DOHH2 (cell line): ENCODE results near the gene PAGR1.

Experiments used
- H3F3A ChIP-seq: fragments of 200-600 bp; sonication (generic), shearing (Covaris generic); 2 replicates; pipeline ENCODE4 v1.6.0; 2016; ENCODE audit warnings: antibody characterized with exemption, mild to moderate bottlenecking; ENCODE audit not compliant: control insufficient read depth, insufficient read depth
- H3K27ac ChIP-seq: fragments of 200-600 bp; sonication (generic); 2 replicates; pipeline ENCODE4 v1.5.1; 2014; ENCODE audit warnings: low read depth, mild to moderate bottlenecking, low read length, moderate library complexity
- H3K27me3 ChIP-seq: fragments of 200-600 bp; sonication (generic); 2 replicates; pipeline ENCODE4 v1.6.1; 2014; ENCODE audit warnings: mild to moderate bottlenecking, low read length, mixed read lengths; ENCODE audit not compliant: control insufficient read depth
- H3K36me3 ChIP-seq: fragments of 200-600 bp; sonication (generic); 2 replicates; pipeline ENCODE4 v1.6.1; 2014; ENCODE audit warnings: mild to moderate bottlenecking, low read length, moderate library complexity, mixed read lengths; ENCODE audit not compliant: control insufficient read depth
- H3K4me1 ChIP-seq: fragments of 200-600 bp; sonication (generic); 2 replicates; pipeline ENCODE4 v1.6.1; 2014; ENCODE audit warnings: mild to moderate bottlenecking, low read length, mixed read lengths; ENCODE audit not compliant: control insufficient read depth
- H3K4me2 ChIP-seq: fragments of 200-600 bp; sonication (generic); 2 replicates; pipeline ENCODE4 v1.6.0; 2014; ENCODE audit warnings: mild to moderate bottlenecking, low read length, moderate library complexity
- H3K4me3 ChIP-seq: fragments of 200-600 bp; sonication (generic); 2 replicates; pipeline ENCODE4 v1.5.1; 2014; ENCODE audit warnings: mild to moderate bottlenecking, low read length, mixed read lengths
- H3K79me2 ChIP-seq: fragments of 200-600 bp; sonication (generic); 2 replicates; pipeline ENCODE4 v1.6.1; 2014; ENCODE audit warnings: mild to moderate bottlenecking, low read length, mixed read lengths; ENCODE audit not compliant: control insufficient read depth
- H3K9me2 ChIP-seq: fragments of 200-600 bp; sonication (generic); replicated peaks from 2 replicates; pipeline ENCODE4 v1.6.1; 2014; ENCODE audit warnings: mild to moderate bottlenecking, low read length, mixed read lengths; ENCODE audit not compliant: control insufficient read depth
- H3K9me3 ChIP-seq: fragments of 200-600 bp; sonication (generic); 2 replicates; pipeline ENCODE4 v1.6.1; 2014; ENCODE audit warnings: antibody characterized with exemption, low read length, mixed read lengths; ENCODE audit not compliant: control insufficient read depth, insufficient read depth
- H4K20me1 ChIP-seq: fragments of 200-600 bp; sonication (generic); 2 replicates; pipeline ENCODE4 v1.6.0; 2014; ENCODE audit warnings: low read depth, mild to moderate bottlenecking, antibody characterized with exemption, low read length, moderate library complexity; ENCODE audit not compliant: control insufficient read depth, insufficient read depth
- CTCF ChIP-seq: fragments of 200-600 bp; sonication (generic); IDR thresholded peaks from one replicate; pipeline ENCODE4 v1.5.1; 2014; ENCODE audit warnings: antibody characterized with exemption, mild to moderate bottlenecking, low read depth, low read length; ENCODE audit not compliant: poor library complexity, severe bottlenecking
- EZH2phosphoT487 ChIP-seq: fragments of 200-600 bp; sonication (generic); IDR thresholded peaks from 2 replicates; pipeline ENCODE4 v1.6.1; 2017; ENCODE audit warnings: borderline replicate concordance, mild to moderate bottlenecking, antibody characterized with exemption, low read length, moderate library complexity, mixed read lengths

Gene PAGR1

DNA sequence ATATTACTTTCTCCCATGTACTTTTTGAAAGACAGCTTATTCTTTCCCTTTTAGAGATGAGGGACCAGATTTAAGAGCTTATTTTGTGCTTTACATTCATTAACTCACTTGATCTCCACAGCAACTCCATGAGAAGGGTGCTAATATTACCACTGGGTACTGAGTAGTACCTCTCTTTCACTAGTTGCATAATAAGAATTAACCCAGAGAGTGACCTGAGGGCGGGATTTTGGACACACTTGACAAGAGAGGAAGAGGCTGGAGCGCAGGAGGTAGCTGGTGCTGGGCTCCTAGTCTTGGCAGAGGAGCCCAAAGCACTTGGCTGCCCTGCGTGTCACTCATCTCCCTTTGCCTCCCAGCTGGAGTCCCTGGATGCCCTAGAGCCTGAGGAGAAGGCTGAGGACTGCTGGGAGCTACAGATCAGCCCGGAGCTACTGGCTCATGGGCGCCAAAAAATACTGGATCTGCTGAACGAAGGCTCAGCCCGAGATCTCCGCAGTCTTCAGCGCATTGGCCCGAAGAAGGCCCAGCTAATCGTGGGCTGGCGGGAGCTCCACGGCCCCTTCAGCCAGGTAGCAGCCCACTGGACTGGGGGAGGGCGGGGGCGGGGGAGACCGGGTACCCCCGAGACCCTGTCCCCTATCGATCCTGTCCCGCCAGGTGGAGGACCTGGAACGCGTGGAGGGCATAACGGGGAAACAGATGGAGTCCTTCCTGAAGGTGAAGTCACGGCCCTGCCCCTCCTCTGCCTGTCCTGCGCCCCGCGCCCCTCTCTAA lies 11.3 kb upstream of the PAGR1 start:
- Histone ChIP-seq H3K4me3 (peak overlapping the region; percentile 76), H3K9me3 (no peaks in the 10 kb centered on the region), H3K4me2 (peak overlapping the region; percentile 84), H3K27ac (peak overlapping the region; percentile 87), H3K9me2 (no peaks in the 10 kb centered on the region), H4K20me1 (peaks cover 14% of the 10 kb centered on the region), H3F3A (peaks cover 24% of the 10 kb centered on the region), H3K4me1 (peaks cover 45% of the 10 kb centered on the region), H3K36me3 (peaks cover 76% of the 10 kb centered on the region), H3K79me2 (peaks cover 28% of the 10 kb centered on the region), H3K27me3 (no peaks in the 10 kb centered on the region)
- TF ChIP-seq CTCF (peak; percentile 12), EZH2phosphoT487 (no peak)

- Histone ChIP-seq H3K27me3 (no peaks in the 10 kb centered on the region), H3K4me1 (peaks cover 54% of the 10 kb centered on the region), H3K9me2 (no peaks in the 10 kb centered on the region), H3K27ac (peak overlapping the region; percentile 87), H4K20me1 (peaks cover 22% of the 10 kb centered on the region), H3K4me3 (peak overlapping the region; percentile 76), H3K36me3 (peaks cover 79% of the 10 kb centered on the region), H3K9me3 (no peaks in the 10 kb centered on the region), H3K4me2 (peak overlapping the region; percentile 84), H3K79me2 (peaks cover 30% of the 10 kb centered on the region), H3F3A (peaks cover 27% of the 10 kb centered on the region)
- TF ChIP-seq CTCF (no peak), EZH2phosphoT487 (no peak)
Observed at GRCh38 chr16:29805232-29806098, 10.5 kb upstream of the PAGR1 start.

- Histone ChIP-seq H3K27me3 (no peaks in the 10 kb centered on the region), H3K9me2 (no peaks in the 10 kb centered on the region), H3F3A (peaks cover 32% of the 10 kb centered on the region), H3K9me3 (no peaks in the 10 kb centered on the region), H3K4me2 (peak within 1 kb of the TSS; percentile 97), H3K4me3 (peak within 1 kb of the TSS; percentile 97), H3K79me2 (peaks cover 30% of the 10 kb centered on the region), H3K27ac (peak within 1 kb of the TSS; percentile 89), H4K20me1 (peaks cover 24% of the 10 kb centered on the region), H3K4me1 (peaks cover 60% of the 10 kb centered on the region), H3K36me3 (peaks cover 77% of the 10 kb centered on the region)
- TF ChIP-seq CTCF, result no peak
- no peak for TF ChIP-seq EZH2phosphoT487
Observed at GRCh38 chr16:29806099-29806579, 9.8 kb upstream of the PAGR1 start, which contains the start of gene MAZ. TSS of gene MAZ (plus strand) at chr16:29806529. CDS start at chr16:29806702, 173 bp downstream.
